Measurements from ENCODE around the gene VPS39. TPM values are rescaled to one million over a fixed set of nuclear protein-coding genes. Genes with fewer than 3 reads are reported as not detected.

VPS39 gene
- total RNA-seq, 1 experiment from 2014 or later = 46.9 TPM

DNA sequence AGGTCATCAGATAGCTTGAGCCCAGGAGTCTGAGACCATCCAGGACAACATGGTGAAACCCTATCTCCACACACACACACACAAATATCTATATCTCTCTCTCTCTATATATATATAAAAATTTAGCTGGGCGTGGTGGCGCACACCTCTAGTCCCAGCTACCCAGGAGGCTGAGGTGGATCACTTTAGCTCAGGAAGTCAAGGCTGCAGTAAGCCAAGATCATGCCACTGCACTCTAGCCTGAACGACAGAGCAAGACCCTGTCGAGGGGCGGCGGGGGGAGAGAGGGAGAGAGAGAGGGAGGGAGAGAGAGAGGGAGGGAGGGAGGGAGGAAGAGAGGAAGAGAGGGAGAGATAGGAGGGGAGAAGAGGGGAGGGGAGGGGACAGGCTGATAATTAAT lies 79.6 kb downstream of the VPS39 start:
- BruUV-seq (replicated peaks) = no TSS peak
- CTCF ChIA-PET = no interaction called here
- no peak for DNase-seq (ENCODE audit: low spot score)
- H3K36me3 ChIP-seq (ENCODE audit: insufficient read depth, low read length, poor library complexity, severe bottlenecking) = no peaks in the 10 kb centered on the region
- H3K9me3 ChIP-seq (ENCODE audit: low read depth, low read length, poor library complexity, severe bottlenecking) = no peaks in the 10 kb centered on the region
- no peaks in the 10 kb centered on the region for H3K27me3 ChIP-seq (replicated peaks; ENCODE audit: insufficient read depth, low read depth, low read length, poor library complexity)
- TF ChIP-seq, protein P1, sequence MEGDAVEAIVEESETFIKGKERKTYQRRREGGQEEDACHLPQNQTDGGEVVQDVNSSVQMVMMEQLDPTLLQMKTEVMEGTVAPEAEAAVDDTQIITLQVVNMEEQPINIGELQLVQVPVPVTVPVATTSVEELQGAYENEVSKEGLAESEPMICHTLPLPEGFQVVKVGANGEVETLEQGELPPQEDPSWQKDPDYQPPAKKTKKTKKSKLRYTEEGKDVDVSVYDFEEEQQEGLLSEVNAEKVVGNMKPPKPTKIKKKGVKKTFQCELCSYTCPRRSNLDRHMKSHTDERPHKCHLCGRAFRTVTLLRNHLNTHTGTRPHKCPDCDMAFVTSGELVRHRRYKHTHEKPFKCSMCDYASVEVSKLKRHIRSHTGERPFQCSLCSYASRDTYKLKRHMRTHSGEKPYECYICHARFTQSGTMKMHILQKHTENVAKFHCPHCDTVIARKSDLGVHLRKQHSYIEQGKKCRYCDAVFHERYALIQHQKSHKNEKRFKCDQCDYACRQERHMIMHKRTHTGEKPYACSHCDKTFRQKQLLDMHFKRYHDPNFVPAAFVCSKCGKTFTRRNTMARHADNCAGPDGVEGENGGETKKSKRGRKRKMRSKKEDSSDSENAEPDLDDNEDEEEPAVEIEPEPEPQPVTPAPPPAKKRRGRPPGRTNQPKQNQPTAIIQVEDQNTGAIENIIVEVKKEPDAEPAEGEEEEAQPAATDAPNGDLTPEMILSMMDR (conservative IDR thresholded peaks at IDR 0.05; ENCODE audit: low read depth, low read length) = no peak
- TF ChIP-seq EZH2 (IDR thresholded peaks at IDR 0.05; ENCODE audit: borderline replicate concordance, low read depth, low read length, poor library complexity, severe bottlenecking) = no peak
- no peak overlapping the region for H3K27ac ChIP-seq (ENCODE audit: low read depth, low read length, poor library complexity, severe bottlenecking)
- intact Hi-C loops (cut with micrococcal nuclease; ENCODE audit: unreplicated experiment) = no loop called here
- H3K4me3 ChIP-seq (ENCODE audit: low read depth, low read length, poor library complexity, severe bottlenecking) = no peak overlapping the region
- peaks cover 18% of the 10 kb centered on the region for H3K4me1 ChIP-seq (ENCODE audit: insufficient read depth, low read length, poor library complexity, severe bottlenecking)
- POLR2A ChIA-PET (ENCODE audit: low non-redundant PET) = no interaction called here

DNA sequence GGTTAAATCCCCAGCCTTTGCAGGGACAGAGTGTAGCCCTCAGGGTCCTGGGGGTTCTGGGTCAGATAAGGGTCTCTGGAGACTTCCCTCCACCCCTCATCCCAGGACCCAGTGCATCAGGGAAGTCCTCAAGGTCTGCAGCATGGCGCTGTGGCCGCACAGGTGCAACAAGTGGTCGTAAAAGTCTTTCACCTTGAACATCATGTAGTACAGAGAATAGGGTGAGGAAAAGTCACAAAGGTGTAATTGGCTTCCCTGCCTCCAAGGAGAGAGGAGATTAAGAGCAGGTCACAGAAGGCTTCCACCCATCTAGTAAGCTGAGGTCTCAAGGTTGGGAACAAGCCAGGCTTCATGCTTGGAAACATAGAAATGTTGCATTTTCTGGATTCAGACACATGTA lies 84.6 kb downstream of the VPS39 start:
- POLR2A ChIA-PET (ENCODE audit: low non-redundant PET) = no interaction called here
- DNase-seq (ENCODE audit: low spot score) = no peak
- Histone ChIP-seq H3K27me3 (replicated peaks; ENCODE audit: insufficient read depth, low read depth, low read length, poor library complexity) (no peaks in the 10 kb centered on the region), H3K4me1 (ENCODE audit: insufficient read depth, low read length, poor library complexity, severe bottlenecking) (no peaks in the 10 kb centered on the region), H3K4me3 (ENCODE audit: low read depth, low read length, poor library complexity, severe bottlenecking) (no peak overlapping the region), H3K27ac (ENCODE audit: low read depth, low read length, poor library complexity, severe bottlenecking) (no peak overlapping the region), H3K9me3 (ENCODE audit: low read depth, low read length, poor library complexity, severe bottlenecking) (no peaks in the 10 kb centered on the region), H3K36me3 (ENCODE audit: insufficient read depth, low read length, poor library complexity, severe bottlenecking) (no peaks in the 10 kb centered on the region)
- no peak for TF ChIP-seq EZH2 (IDR thresholded peaks at IDR 0.05; ENCODE audit: borderline replicate concordance, low read depth, low read length, poor library complexity, severe bottlenecking)
- TF ChIP-seq, protein P1 (conservative IDR thresholded peaks at IDR 0.05; ENCODE audit: low read depth, low read length) = no peak
- intact Hi-C loops (cut with micrococcal nuclease; ENCODE audit: unreplicated experiment) = no loop called here
- CTCF ChIA-PET = no interaction called here
- BruUV-seq (replicated peaks) = no TSS peak

DNA sequence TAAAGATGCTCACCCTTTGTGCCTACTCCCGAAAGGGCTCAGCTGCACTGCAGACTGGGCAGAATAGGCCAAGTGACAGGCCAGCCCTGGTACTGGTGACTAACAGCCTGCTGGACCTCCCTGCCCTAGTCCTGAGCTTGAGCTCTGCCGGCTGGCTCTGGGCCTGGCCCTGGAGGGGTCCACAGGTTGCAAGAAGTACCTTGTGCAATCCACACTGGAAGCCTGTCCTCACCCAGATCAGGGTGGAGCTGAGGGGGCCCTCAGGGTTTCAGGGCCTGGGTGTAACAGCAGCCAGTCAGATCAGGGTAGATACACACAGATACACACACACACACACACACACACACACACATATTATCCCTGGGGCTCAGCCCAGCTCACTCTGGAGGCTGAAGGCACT lies 86.4 kb downstream of the VPS39 start:
- no peak for DNase-seq (ENCODE audit: low spot score)
- TF ChIP-seq, protein P1 (conservative IDR thresholded peaks at IDR 0.05; ENCODE audit: low read depth, low read length) = no peak
- TF ChIP-seq EZH2 (IDR thresholded peaks at IDR 0.05; ENCODE audit: borderline replicate concordance, low read depth, low read length, poor library complexity, severe bottlenecking) = no peak
- no peaks in the 10 kb centered on the region for H3K9me3 ChIP-seq (ENCODE audit: low read depth, low read length, poor library complexity, severe bottlenecking)
- H3K4me1 ChIP-seq (ENCODE audit: insufficient read depth, low read length, poor library complexity, severe bottlenecking) = no peaks in the 10 kb centered on the region
- intact Hi-C loops (cut with micrococcal nuclease; ENCODE audit: unreplicated experiment) = no loop called here
- H3K4me3 ChIP-seq (ENCODE audit: low read depth, low read length, poor library complexity, severe bottlenecking) = no peak overlapping the region
- POLR2A ChIA-PET (ENCODE audit: low non-redundant PET) = no interaction called here
- CTCF ChIA-PET = no interaction called here
- no peaks in the 10 kb centered on the region for H3K27me3 ChIP-seq (replicated peaks; ENCODE audit: insufficient read depth, low read depth, low read length, poor library complexity)
- no peak overlapping the region for H3K27ac ChIP-seq (ENCODE audit: low read depth, low read length, poor library complexity, severe bottlenecking)
- no TSS peak for BruUV-seq (replicated peaks)
- no peaks in the 10 kb centered on the region for H3K36me3 ChIP-seq (ENCODE audit: insufficient read depth, low read length, poor library complexity, severe bottlenecking)
